ENCODE measurements around the gene TEX9.

DNA sequence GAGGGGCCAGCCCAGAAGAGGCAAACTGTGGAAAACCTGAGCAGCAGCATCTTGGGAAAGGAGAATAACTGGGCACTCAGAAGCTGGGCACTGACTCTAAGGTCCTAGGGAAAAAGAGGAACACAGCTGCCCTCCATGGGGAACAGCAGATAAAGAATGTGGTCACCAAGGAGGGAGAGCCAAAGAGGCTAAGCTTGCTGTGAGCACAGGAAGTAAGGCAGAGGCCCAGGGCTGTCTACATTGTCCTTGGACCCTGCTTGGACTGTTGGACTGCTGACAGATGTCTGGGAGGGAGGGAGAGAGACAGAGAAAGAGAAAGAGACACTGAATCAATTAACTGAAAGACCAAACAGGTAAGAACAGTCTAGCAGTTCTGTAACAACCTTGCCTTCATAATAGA, 104.3 kb downstream of the TEX9 start:
- no peak for TF ChIP-seq CTCF (optimal IDR thresholded peaks at IDR 0.05 in 1 of 3, IDR thresholded peaks at IDR 0.05 in 1 of 3, conservative IDR thresholded peaks at IDR 0.05 in 1 of 3; ENCODE audit: extremely low read depth in 1 of 3, insufficient read depth in 2 of 3, low read length in 3 of 3)
- no peak for TF ChIP-seq EZH2 (IDR thresholded peaks at IDR 0.05; ENCODE audit: low read length)
